Tibial nerve (tissue), 3 donors: ENCODE measurements around the gene GJD4.

Experiments
- CTCF ChIP-seq, 5 experiments: fragments of 200-600 bp in 3 of 5; fragments of 450-650 bp in 2 of 5; sonication (generic) in 3 of 5; IDR thresholded peaks; one replicate each; pipeline ENCODE4 v1.5.1; 2016 to 2019; ENCODE audit warnings: antibody characterized with exemption in 5 of 5, mild to moderate bottlenecking in 3 of 5, moderate library complexity in 2 of 5
- POLR2A ChIP-seq, 2 donors: fragments of 450-650 bp; IDR thresholded peaks; one replicate each; pipeline ENCODE4 v1.6.1; 2017; ENCODE audit warnings: antibody characterized with exemption in 2 of 2, mild to moderate bottlenecking in 2 of 2, moderate library complexity in 2 of 2

- TF ChIP-seq POLR2A (IDR thresholded peaks at IDR 0.05) (no peak), CTCF (IDR thresholded peaks at IDR 0.05) (no peak)
These were observed 42.7 kb upstream of the GJD4 start for GRCh38 chr10:35562427-35562826.
